NB4 (cell line): ENCODE measurements around the gene LAS1L.
A peak's percentile ranks its signal among the peaks of the same experiment; 100 is the strongest.

Experiments
- DNase-seq: peaks from one replicate; pipeline ENCODE4 v3.0.0; 2010; ENCODE audit warnings: low read depth
- H3K4me3 ChIP-seq: one replicate; pipeline ENCODE4 v1.5.1; 2011; ENCODE audit warnings: mild to moderate bottlenecking, low read depth, low read length, moderate library complexity
- MYC ChIP-seq: IDR thresholded peaks from 2 replicates; pipeline ENCODE4 v1.6.1; 2011; ENCODE audit warnings: low read depth, low read length
- POLR2A ChIP-seq: IDR thresholded peaks from 2 replicates; pipeline ENCODE4 v1.6.1; 2011; ENCODE audit warnings: mild to moderate bottlenecking; ENCODE audit not compliant: insufficient read length; ENCODE audit errors: extremely low read depth
- TF ChIP-seq, protein P1 (sequence below): IDR thresholded peaks from one replicate; pipeline ENCODE4 v1.5.1; 2012; ENCODE audit warnings: low read depth, low read length
- TF ChIP-seq, protein P2 (sequence below): IDR thresholded peaks from 2 replicates; pipeline ENCODE4 v1.6.1; 2011; ENCODE audit warnings: low read depth, low read length

LAS1L gene

DNA sequence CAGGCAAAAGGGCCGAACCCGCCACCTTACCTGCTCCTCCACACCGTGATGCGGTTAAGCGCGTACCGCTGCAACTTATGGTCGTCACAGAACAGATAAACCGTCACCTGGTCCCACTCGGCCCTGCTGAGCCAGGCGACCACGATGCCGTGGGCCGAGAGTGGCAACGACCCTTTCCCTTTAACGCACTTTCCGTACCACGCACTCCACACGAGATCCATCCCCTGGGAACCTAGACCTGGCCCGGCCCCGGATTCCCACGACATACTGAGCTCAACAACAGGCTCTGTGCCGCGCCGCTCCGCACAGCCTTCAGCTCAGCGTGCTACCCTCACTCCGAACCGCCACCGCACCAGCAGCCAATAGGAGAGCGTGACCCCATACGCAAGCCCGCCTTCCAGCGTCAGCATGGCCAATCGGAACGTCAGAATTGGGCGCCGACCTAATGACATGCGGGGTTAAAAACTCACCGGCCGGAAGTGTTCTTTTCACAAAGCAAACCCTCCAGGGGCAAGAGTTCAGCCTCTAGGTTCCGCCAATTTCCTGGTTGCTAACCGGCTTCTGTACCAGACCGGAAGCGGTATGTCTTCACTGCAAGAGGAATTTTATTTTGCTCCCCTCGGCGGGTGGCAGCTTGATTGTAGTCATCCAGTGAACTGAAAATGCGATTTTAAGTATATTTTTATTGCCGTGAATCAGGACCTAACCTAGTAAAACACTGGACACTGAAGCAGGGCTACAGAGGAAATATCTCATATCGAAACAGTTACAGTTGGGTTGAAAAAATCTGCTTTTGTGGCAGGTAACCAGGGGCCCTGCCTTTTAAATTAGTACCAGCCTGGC is at the start of gene LAS1L:
TSS of gene LAS1L (minus strand) at position 338 of the 843 bp plus-strand sequence. CDS start at position 266, 72 bp downstream.
- peak within 1 kb of the TSS; percentile 97 for H3K4me3 ChIP-seq
- peak; percentile 96 for DNase-seq
- TF ChIP-seq MYC (peak; percentile 87), POLR2A (peak; percentile 59)
- TF ChIP-seq, protein P1, sequence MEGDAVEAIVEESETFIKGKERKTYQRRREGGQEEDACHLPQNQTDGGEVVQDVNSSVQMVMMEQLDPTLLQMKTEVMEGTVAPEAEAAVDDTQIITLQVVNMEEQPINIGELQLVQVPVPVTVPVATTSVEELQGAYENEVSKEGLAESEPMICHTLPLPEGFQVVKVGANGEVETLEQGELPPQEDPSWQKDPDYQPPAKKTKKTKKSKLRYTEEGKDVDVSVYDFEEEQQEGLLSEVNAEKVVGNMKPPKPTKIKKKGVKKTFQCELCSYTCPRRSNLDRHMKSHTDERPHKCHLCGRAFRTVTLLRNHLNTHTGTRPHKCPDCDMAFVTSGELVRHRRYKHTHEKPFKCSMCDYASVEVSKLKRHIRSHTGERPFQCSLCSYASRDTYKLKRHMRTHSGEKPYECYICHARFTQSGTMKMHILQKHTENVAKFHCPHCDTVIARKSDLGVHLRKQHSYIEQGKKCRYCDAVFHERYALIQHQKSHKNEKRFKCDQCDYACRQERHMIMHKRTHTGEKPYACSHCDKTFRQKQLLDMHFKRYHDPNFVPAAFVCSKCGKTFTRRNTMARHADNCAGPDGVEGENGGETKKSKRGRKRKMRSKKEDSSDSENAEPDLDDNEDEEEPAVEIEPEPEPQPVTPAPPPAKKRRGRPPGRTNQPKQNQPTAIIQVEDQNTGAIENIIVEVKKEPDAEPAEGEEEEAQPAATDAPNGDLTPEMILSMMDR: no peak
- TF ChIP-seq, protein P2, sequence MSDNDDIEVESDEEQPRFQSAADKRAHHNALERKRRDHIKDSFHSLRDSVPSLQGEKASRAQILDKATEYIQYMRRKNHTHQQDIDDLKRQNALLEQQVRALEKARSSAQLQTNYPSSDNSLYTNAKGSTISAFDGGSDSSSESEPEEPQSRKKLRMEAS: peak; percentile 67

DNA sequence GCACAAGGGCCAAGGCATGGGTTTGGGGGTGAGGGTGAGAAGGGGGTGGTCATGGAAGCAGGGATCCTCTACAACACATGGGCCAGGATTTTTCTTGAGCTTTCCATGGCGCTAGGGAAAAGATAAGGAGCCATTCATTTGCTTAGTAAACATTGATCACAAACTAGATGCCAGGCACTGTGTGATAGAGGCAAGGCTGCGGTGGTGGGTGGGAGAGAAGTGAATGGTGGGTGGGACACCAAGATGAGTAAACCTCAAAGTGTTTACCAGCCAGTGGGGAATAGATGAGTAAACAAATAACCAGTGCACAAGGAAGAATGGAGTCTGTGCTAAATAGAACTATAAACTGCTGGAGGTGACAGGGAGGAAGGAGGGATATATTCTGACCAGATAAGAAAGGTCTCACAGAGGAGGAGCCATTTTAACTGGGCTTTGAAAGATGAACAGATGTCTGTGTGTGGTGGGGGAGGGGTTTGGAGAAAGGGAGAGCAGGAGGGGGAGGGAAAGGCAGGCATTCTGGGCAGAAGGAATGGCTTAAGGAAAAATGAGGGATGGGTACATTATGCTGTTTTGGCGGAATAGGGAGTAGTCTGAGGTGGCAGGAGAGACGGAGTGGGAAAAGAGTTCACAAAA is 48.0 kb upstream of the LAS1L start:
- H3K4me3 ChIP-seq: no peak overlapping the region
- no peak for TF ChIP-seq POLR2A
- TF ChIP-seq, protein P1: no peak
- TF ChIP-seq, protein P2: no peak

DNA sequence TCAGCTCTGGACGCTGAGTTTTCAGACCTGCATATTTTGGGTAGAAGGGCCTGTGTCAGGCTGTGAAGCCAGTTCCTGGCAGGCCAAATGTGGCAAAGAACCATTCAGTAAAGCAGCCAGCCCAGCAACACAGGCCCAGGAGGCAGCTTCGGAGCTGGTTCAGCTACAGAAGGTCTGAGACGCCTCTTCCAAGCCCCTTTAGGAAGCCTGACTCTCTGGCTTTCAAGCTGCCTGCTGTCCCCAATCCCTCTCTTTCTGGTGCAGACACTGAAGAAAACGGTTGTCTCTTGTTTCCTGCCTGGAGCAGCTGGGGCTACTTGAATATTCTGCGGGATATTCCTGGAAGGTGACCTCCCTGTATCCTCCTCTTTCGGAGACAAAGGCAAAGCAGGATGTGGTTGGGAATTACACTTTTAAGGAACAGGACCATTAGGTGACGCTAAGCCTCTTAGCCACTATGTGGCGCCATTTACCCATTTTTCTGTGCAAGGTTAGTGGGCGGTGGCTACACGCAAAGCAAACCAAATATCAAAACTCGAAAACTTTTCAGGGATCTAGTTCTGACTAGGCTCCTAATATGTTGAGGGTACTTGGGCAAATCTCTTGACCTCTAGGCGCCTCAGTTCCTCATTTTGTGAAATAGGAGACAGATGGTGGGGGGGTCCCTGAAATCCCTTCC is 47.2 kb upstream of the LAS1L start:
- TF ChIP-seq, protein P1: peak; percentile 52
- TF ChIP-seq, protein P2: no peak
- DNase-seq: peak; percentile 78
- no peak overlapping the region for H3K4me3 ChIP-seq

More for the DNA sequence above, 48.0 kb upstream of the LAS1L start:
- no peak for DNase-seq

DNA sequence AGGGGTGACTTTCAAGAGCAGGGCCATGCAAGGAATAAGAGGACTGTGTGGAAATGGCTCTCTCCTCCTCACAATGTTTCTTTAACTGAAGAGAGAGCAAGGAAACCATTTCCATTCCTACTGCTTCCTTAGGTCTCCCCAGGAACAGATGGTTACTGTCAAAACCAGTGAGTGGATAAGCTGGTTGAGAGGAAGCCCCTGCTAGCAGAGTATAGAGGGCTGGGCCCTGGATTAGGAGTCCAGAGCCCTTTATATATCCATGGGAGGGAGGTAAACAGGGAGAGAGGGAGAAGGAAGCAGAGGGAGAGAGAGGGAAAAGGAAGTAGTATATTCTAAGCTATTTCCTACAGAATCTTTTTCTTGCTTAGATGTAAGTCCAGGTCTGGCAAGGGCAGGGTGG is 43.8 kb upstream of the LAS1L start:
- TF ChIP-seq POLR2A (no peak), MYC (no peak)
- TF ChIP-seq, protein P2: no peak
- TF ChIP-seq, protein P1: no peak
- no peak overlapping the region for H3K4me3 ChIP-seq
- DNase-seq: no peak

DNA sequence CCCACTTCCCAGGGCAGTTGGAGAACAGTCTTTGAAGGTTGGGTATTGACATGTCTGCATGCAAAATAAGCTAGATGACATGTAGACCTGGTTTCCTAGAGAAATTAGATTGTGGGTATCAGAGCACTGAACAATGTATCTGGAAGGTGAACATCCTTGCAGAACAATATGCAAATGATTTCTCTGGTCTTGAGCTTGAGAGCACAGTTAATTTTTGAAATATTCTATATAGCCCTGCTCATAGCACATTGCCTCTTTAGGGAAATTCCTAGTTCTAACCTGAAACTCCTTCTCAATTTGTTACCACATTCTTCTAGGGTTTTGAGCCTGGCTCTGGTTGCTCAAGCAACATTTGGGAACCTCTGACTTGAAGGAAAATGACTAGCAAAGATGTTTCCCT is 41.6 kb upstream of the LAS1L start:
- H3K4me3 ChIP-seq: no peak overlapping the region
- TF ChIP-seq POLR2A: no peak
- TF ChIP-seq MYC: no peak
- TF ChIP-seq, protein P1: no peak
- TF ChIP-seq, protein P2: no peak

More for the DNA sequence above, 41.6 kb upstream of the LAS1L start:
- no peak for DNase-seq
